Heart right ventricle (tissue), 16 donors: ENCODE results near the gene ESYT1. TPM values are rescaled to one million over a fixed set of nuclear protein-coding genes. Genes with fewer than 3 reads are reported as not detected.
A peak's percentile ranks its signal among the peaks of the same experiment; 100 is the strongest.

Experiments
- ATAC-seq, 8 donors: fragments of 200-7000 bp; cut with Tn5 transposase; one replicate each; pipeline ENCODE4 v1.9.1; 2020; ENCODE audit warnings: mild to moderate bottlenecking in 8 of 8, moderate library complexity in 8 of 8, moderate number of reproducible peaks in 1 of 8
- DNase-seq, 2 donors: peaks; one replicate each; pipeline ENCODE4 v3.0.0-alpha.2; 2020
- H3K27ac ChIP-seq, 10 donors: fragments of 200-600 bp; sonication (generic) in 2 of 10; one replicate each; pipeline versions ENCODE4 v1.5.0 to v1.8.0; 2020 to 2022; ENCODE audit warnings: mild to moderate bottlenecking in 3 of 10
- H3K27me3 ChIP-seq, 7 donors: fragments of 200-600 bp; one replicate each; pipeline ENCODE4 v1.8.0; 2021 to 2022; ENCODE audit warnings: mild to moderate bottlenecking in 2 of 7
- H3K36me3 ChIP-seq, 9 donors: fragments of 200-600 bp; sonication (generic) in 1 of 9; one replicate each; pipeline versions ENCODE4 v1.5.0 to v1.8.0; 2020 to 2022; ENCODE audit warnings: mild to moderate bottlenecking in 2 of 9
- H3K4me1 ChIP-seq, 9 donors: fragments of 200-600 bp; sonication (generic) in 1 of 9; one replicate each; pipeline versions ENCODE4 v1.5.0 to v1.8.0; 2020 to 2022; ENCODE audit warnings: mild to moderate bottlenecking in 4 of 9
- H3K4me3 ChIP-seq, 10 donors: fragments of 200-600 bp; sonication (generic) in 2 of 10; one replicate each; pipeline versions ENCODE4 v1.5.0 to v1.8.0; 2020 to 2022; ENCODE audit warnings: mild to moderate bottlenecking in 7 of 10, moderate library complexity in 2 of 10
- H3K9me3 ChIP-seq, 11 donors: fragments of 200-600 bp in 10 of 11; sonication (generic) in 2 of 11; one replicate each; pipeline versions ENCODE4 v1.5.0 to v1.8.0; 2013 to 2022; ENCODE audit warnings: mild to moderate bottlenecking in 2 of 11, control low read depth in 1 of 11, moderate library complexity in 1 of 11
- WGBS, 2 donors: extraction: QIAGEN DNeasy Blood & Tissue Kit; methylation state at CpG; one replicate each; pipeline ENCODE4 v1.1.7; 2013; ENCODE audit warnings: inconsistent platforms in 1 of 2; 5-methylcytosine and 5-hydroxymethylcytosine counted together
- intact Hi-C, 10 donors: fragments of 100-400 bp; cut with DNase I; formaldehyde crosslinking; loops; one replicate each; pipeline versions ENCODE4 v1.11.1 to v1.14.2; 2022
- polyA plus RNA-seq, 2 donors: library from polyadenylated mRNA; stranded (reverse); fragments of 200-250 nt; gene quantifications; one replicate each; pipeline ENCODE4 v1.2.3, GENCODE V29; 2013
- total RNA-seq, 10 donors: library from RNA; stranded (reverse); fragmentation: NEBNext Ultra II Directional in 3 of 10; extraction: Animal tissue kit (Norgen Biotek cat#: 25700) in 3 of 10; gene quantifications; one replicate each; pipeline versions ENCODE4 v1.2.1 to v1.2.4, GENCODE V29; 2021 to 2023
- TF ChIP-seq, protein P1 (sequence below), 9 donors: fragments of 200-600 bp; sonication (generic) in 2 of 9; IDR thresholded peaks; one replicate each; pipeline versions ENCODE4 v1.5.0 to v1.8.0; 2021 to 2022; ENCODE audit warnings: antibody characterized with exemption in 9 of 9, mild to moderate bottlenecking in 5 of 9, moderate library complexity in 1 of 9
- donor health status: Arrhythmogenic right ventricular cardiomyopathy.
- donor health status: ischemic (EF 13 %, LVEDD 7.1; RV severe dilation, severe dysfunction).
- donor health status: healthy with polysubstance abuse.
- donor health status: DM: no; HTN: yes; CAD: no.
- donor health status: DM: no; HTN: no; CAD: no.
- donor health status: ischemic (EF 25% LVEDD 6.9; RV normal size, moderate dysfunction).
- donor health status: ischemic (EF 25% LVEDD 5.7; RV mildly dilated, moderate dysfunction).
- donor health status: healthy.
- donor health status: DM: yes; HTN: yes; CAD: no.
- donor health status: Ischemic cardiomyopathy.
- donor health status: ischemic (EF 35%, LVEDD 5.7; RV mildly dilated, moderate dysfunction).
- donor health status: nonischemic (EF 11% LVEDD 7.7; RV severe dilation, severe dysfunction).
- donor health status: DM: yes; HTN: yes; CAD: no.
- donor health status: PGD.
- donor health status: ischemic (EF 29% LVEDD 5.4; RV normal size, mild dysfunction).
- donor health status: nonischemic (EF 23%, LVEDD 6.1; RV moderate dilation, normal function).

The ESYT1 gene
- total and polyA plus RNA-seq, 12 donors = 20.9 to 57.3 (median 31.9) TPM

DNA sequence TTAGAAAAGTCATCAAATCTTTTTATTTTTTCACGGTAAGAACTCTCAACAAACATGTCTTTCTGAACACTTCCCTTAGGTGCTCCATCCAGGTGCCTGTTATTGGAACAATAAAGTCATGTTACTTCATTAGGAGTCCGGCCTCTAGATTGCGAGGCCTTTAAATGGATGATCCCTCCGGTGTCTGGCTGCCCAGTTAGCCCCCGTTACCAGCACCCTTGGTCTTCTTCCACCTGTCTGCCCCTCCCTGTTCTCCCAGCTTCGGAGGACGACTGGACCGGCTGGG lies 24.3 kb upstream of the ESYT1 start:
- no peaks in the 10 kb centered on the region for H3K27me3 ChIP-seq
- WGBS, 2 donors = 2% methylated on average over 8 of the region's 8 CpGs
- H3K4me3 ChIP-seq = peak overlapping the region; percentile 39 to 97 (median 87)
- no peaks in the 10 kb centered on the region for H3K9me3 ChIP-seq
- TF ChIP-seq, protein P1, sequence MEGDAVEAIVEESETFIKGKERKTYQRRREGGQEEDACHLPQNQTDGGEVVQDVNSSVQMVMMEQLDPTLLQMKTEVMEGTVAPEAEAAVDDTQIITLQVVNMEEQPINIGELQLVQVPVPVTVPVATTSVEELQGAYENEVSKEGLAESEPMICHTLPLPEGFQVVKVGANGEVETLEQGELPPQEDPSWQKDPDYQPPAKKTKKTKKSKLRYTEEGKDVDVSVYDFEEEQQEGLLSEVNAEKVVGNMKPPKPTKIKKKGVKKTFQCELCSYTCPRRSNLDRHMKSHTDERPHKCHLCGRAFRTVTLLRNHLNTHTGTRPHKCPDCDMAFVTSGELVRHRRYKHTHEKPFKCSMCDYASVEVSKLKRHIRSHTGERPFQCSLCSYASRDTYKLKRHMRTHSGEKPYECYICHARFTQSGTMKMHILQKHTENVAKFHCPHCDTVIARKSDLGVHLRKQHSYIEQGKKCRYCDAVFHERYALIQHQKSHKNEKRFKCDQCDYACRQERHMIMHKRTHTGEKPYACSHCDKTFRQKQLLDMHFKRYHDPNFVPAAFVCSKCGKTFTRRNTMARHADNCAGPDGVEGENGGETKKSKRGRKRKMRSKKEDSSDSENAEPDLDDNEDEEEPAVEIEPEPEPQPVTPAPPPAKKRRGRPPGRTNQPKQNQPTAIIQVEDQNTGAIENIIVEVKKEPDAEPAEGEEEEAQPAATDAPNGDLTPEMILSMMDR (IDR thresholded peaks at IDR 0.05) = no peak
- DNase-seq = no peak
- intact Hi-C loops = loop anchor here in 3 of 10 donors (1.0 to 10.0 kb wide), 4 partner anchors 24 to 109 kb away; partner anchors contain the start of genes RPS26 (in 2 of the 3) and SUOX (in 1 of the 3)
- no peak for ATAC-seq
- H3K27ac ChIP-seq = peak overlapping the region in 9 of 10 donors; percentile 72 to 93 (median 87)
- peaks cover 9 to 30% (median 25%) of the 10 kb centered on the region in 9 donors for H3K4me1 ChIP-seq
- H3K36me3 ChIP-seq = peaks cover 0 to 31% (median 23%) of the 10 kb centered on the region in 9 donors

DNA sequence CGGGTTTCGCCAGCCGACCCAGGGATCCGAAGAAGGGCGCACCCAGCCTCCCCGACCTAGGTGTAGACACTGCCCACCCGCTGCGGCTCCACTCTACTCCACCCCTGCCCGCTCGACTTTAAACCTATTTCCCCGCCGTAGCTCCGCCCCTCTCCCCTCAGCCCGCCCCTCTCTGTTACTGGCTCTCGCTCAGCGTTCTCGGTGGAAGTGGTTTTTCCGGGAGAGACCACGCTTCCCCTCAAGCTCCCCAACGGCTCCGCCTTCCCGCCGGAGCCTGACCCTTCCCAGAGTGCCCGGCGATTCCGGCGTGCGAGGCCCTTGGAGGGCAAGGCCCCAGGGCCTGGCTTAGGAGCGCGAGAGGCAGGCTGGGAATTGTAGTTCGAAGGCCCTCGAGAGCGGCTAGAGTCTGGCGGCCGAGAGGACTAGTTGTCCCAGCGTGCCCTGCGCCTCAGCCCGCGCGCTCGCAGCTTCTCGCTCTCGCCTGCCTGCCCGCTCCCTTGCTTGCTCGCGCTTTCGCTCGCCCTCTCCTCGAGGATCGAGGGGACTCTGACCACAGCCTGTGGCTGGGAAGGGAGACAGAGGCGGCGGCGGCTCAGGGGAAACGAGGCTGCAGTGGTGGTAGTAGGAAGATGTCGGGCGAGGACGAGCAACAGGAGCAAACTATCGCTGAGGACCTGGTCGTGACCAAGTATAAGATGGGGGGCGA lies 23.8 kb upstream of the ESYT1 start, which contains the start of gene PA2G4:
TSS of gene PA2G4 (plus strand) at position 451 of the 706 bp plus-strand sequence. CDS start at position 630, 179 bp downstream.
- no peaks in the 10 kb centered on the region for H3K27me3 ChIP-seq
- peak within 1 kb of the TSS; percentile 62 to 97 (median 87) for H3K4me3 ChIP-seq
- TF ChIP-seq, protein P1 (IDR thresholded peaks at IDR 0.05) = peak in 2 of 9 donors; percentile 12 to 15
- intact Hi-C loops = loop anchor here in 3 of 10 donors (1.0 to 10.0 kb wide), 4 partner anchors 25 to 109 kb away; partner anchors contain the start of genes RPS26 (in 2 of the 3) and SUOX (in 1 of the 3)
- peak within 1 kb of the TSS; percentile 62 to 93 (median 87) for H3K27ac ChIP-seq
- peaks cover 9 to 30% (median 25%) of the 10 kb centered on the region in 9 donors for H3K4me1 ChIP-seq
- WGBS, 2 donors = 0 to 1% methylated on average over 60 of the region's 60 CpGs
- ATAC-seq (peak; percentile 98 to 99 (median 98)), DNase-seq (peak; percentile 97 to 98)
- no peaks in the 10 kb centered on the region for H3K9me3 ChIP-seq
- H3K36me3 ChIP-seq = peaks cover 0 to 36% (median 28%) of the 10 kb centered on the region in 9 donors

DNA sequence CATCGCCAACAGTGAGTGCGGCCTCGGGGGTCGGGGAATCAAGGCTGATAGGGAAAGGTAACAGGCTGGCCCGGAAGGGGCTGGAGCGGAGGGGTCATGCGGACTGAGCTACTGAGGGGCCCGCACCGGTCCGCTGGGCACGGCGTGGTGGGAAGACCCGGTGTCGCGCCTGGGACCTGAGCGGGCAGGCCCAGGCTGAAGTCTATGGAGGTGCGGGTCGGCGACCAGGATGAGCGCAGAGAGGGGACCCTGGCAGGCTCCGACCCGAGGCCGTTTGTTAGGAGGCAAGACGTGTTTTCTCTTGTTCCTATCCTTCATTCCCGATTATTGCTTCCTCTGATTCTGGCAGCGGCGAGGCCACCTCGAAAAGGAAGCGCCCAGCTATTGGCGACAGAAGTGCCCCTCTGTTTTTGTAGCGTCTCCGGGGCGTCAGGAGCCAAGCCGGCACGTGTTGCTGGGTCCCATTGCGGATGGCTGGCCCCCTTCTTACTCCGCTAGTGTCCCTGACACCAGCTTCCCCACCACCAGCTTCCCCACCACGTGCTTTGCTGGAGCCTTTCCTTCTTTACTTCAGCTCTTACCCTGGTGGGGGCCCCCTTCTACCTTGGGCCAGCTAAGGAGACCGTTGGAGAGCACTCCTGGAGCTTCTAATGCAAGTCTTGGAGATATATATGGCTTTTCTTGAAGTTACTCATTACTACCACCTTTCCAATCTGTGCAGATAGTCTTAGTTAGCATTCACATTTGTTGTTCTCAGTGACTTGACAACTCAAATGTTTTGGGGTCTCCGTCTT lies 23.1 kb upstream of the ESYT1 start:
- DNase-seq (no peak), ATAC-seq (peak in 7 of 8 donors; percentile 15 to 64 (median 28))
- Histone ChIP-seq H3K36me3 (peaks cover 0 to 44% (median 35%) of the 10 kb centered on the region in 9 donors), H3K27me3 (no peaks in the 10 kb centered on the region), H3K4me3 (peak overlapping the region; percentile 62 to 97 (median 87)), H3K27ac (peak overlapping the region; percentile 61 to 93 (median 87)), H3K4me1 (peaks cover 9 to 30% (median 25%) of the 10 kb centered on the region in 9 donors), H3K9me3 (no peaks in the 10 kb centered on the region)
- intact Hi-C loops = loop anchor here in 3 of 10 donors (1.0 to 10.0 kb wide), 4 partner anchors 26 to 110 kb away; partner anchors contain the start of genes RPS26 (in 2 of the 3) and SUOX (in 1 of the 3)
- TF ChIP-seq, protein P1 (IDR thresholded peaks at IDR 0.05) = no peak
- 1 to 2% methylated on average over 40 of the region's 40 CpGs for WGBS, 2 donors

DNA sequence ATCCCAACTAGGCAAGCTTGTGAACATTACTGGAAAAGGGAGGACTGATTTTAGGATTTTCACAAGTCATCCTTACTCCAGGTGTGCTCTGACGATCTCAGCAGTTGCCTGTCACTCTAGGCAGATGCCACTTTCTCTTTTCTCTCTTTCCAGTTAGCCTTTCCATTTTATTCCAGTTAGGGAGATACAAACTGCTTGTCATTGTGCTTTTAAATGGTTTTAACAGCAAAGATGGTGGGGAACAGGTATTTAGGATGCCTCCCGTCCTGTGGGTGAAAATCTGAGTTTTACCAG lies 22.5 kb upstream of the ESYT1 start:
- H3K27me3 ChIP-seq = no peaks in the 10 kb centered on the region
- intact Hi-C loops = loop anchor here in 2 of 10 donors (10.0 kb wide), 2 partner anchors 61 to 111 kb away; partner anchors contain the start of genes RPS26 (in 2 of the 2) and SUOX (in 1 of the 2)
- H3K9me3 ChIP-seq = no peaks in the 10 kb centered on the region
- DNase-seq = no peak
- H3K27ac ChIP-seq = peak overlapping the region in 3 of 10 donors; percentile 87 to 93 (median 90)
- peak overlapping the region; percentile 62 to 97 (median 87) for H3K4me3 ChIP-seq
- TF ChIP-seq, protein P1 (IDR thresholded peaks at IDR 0.05) = no peak
- 38 to 42% methylated on average over 2 of the region's 2 CpGs for WGBS, 2 donors
- peaks cover 9 to 30% (median 25%) of the 10 kb centered on the region in 9 donors for H3K4me1 ChIP-seq
- no peak for ATAC-seq
- peaks cover 0 to 49% (median 41%) of the 10 kb centered on the region in 9 donors for H3K36me3 ChIP-seq
